Pancreas (tissue), 10 donors: Measurements from ENCODE around the gene SURF1. TPM values are rescaled to one million over a fixed set of nuclear protein-coding genes. Genes with fewer than 3 reads are reported as not detected.
A peak's percentile ranks its signal among the peaks of the same experiment; 100 is the strongest.

Experiments used
- ATAC-seq, 4 donors: fragments of 200-7000 bp; cut with Tn5 transposase; one replicate each; pipeline versions ENCODE4 v1.8.0 to v1.9.1; 2020; ENCODE audit warnings: mild to moderate bottlenecking in 4 of 4, moderate library complexity in 4 of 4
- DNase-seq, 6 donors: peaks; one replicate each; pipeline ENCODE4 v3.0.0-alpha.2; 2020
- FAIRE-seq: peaks from 2 replicates; lab custom pipeline; 2012; peaks lifted over from hg19 to GRCh38; lab: Jason Lieb, UNC
- H3K27ac ChIP-seq, 4 donors: fragments of 200-600 bp; sonication (generic); 1 replicate in 3 of 4; 2 replicates in 1 of 4; pipeline versions ENCODE4 v1.5.0 to v1.8.0; 2020
- H3K27me3 ChIP-seq, 4 donors: fragments of 200-600 bp; one replicate each; pipeline ENCODE4 v1.8.0; 2021
- H3K36me3 ChIP-seq, 3 donors: fragments of 200-600 bp; sonication (generic) in 1 of 3; one replicate each; pipeline versions ENCODE4 v1.5.0 to v1.8.0; 2020 to 2021
- H3K4me1 ChIP-seq, 3 donors: fragments of 200-600 bp; one replicate each; pipeline ENCODE4 v1.8.0; 2021
- H3K4me3 ChIP-seq, 4 donors: fragments of 200-600 bp; sonication (generic) in 2 of 4; one replicate each; pipeline versions ENCODE4 v1.5.0 to v1.8.0; 2020 to 2021
- H3K9me3 ChIP-seq, 4 donors: fragments of 200-600 bp; one replicate each; pipeline ENCODE4 v1.8.0; 2021
- CTCF ChIP-seq, 4 donors: fragments of 200-600 bp; sonication (generic) in 3 of 4; IDR thresholded peaks; one replicate each; pipeline versions ENCODE4 v1.5.0 to v1.8.0; 2021; ENCODE audit warnings: antibody characterized with exemption in 4 of 4
- WGBS, 2 donors: extraction: QIAGEN DNeasy Blood & Tissue Kit; methylation state at CpG; one replicate each; pipeline ENCODE4 v1.1.7; 2013; 5-methylcytosine and 5-hydroxymethylcytosine counted together
- intact Hi-C, 3 donors: fragments of 100-400 bp; cut with DNase I; formaldehyde crosslinking; loops; one replicate each; pipeline versions ENCODE4 v1.11.1 to v1.14.2; 2022
- polyA plus RNA-seq, 2 donors: library from polyadenylated mRNA; stranded (reverse); fragments of 200-250 nt; gene quantifications; one replicate each; pipeline ENCODE4 v1.2.3, GENCODE V29; 2013
- total RNA-seq, 6 donors: library from RNA; stranded (reverse); fragmentation: NEBNext Ultra II Directional in 4 of 6; extraction: Animal tissue kit (Norgen Biotek cat#: 25700) in 4 of 6; gene quantifications; one replicate each; pipeline versions ENCODE4 v1.2.1 to v1.2.4, GENCODE V29; 2021 to 2023
- donor health status: healthy with polysubstance abuse.
- donor health status: DM: no; HTN: no; CAD: no; lungs with moderate emphysema.
- donor health status: DM: no; HTN: no; CAD: no.
- donor health status: control.
- donor health status: control.
- donor health status: Bipolar disorder and iron deficiency.
- donor health status: DM: yes; HTN: yes; CAD: no.
- donor health status: DM: no; HTN: no; CAD: no.
- donor health status: DM: no; HTN: no; CAD: no.
- donor health status: DM: yes; HTN: yes; CAD: no.

Gene SURF1
- total and polyA plus RNA-seq, 8 donors: 33.6 to 73.9 (median 39.8) TPM

GRCh38 chr9:133375724-133376654 is 19.7 kb upstream of the SURF1 start, which contains the start of the genes STKLD1 and SURF4:
STKLD1 (plus strand) TSS chr9:133376366; CDS start chr9:133376474, 108 bp downstream.
SURF4 (minus strand) TSS chr9:133376060; CDS start chr9:133375969, 91 bp downstream.
- Histone ChIP-seq H3K4me1 (peaks cover 22 to 41% (median 26%) of the 10 kb centered on the region in 3 donors), H3K27ac (peak within 1 kb of the TSS; percentile 93 to 98 (median 95)), H3K36me3 (no peaks in the 10 kb centered on the region), H3K27me3 (no peaks in the 10 kb centered on the region), H3K4me3 (peak within 1 kb of the TSS; percentile 75 to 100 (median 98)), H3K9me3 (no peaks in the 10 kb centered on the region)
- ATAC-seq: peak; percentile 92 to 94 (median 92)
- no peak for FAIRE-seq
- peak; percentile 94 to 99 (median 98) for DNase-seq
- WGBS, 2 donors: 0% methylated on average over 86 to 120 of the region's 120 CpGs
- TF ChIP-seq CTCF (IDR thresholded peaks at IDR 0.05): no peak
- intact Hi-C loops: no loop called here

- Histone ChIP-seq H3K9me3 (no peaks in the 10 kb centered on the region), H3K4me3 (peak overlapping the region; percentile 75 to 100 (median 98)), H3K27ac (peak overlapping the region; percentile 93 to 98 (median 95)), H3K4me1 (peaks cover 23 to 49% (median 33%) of the 10 kb centered on the region in 3 donors), H3K27me3 (no peaks in the 10 kb centered on the region), H3K36me3 (no peaks in the 10 kb centered on the region)
- no peak for FAIRE-seq
- intact Hi-C loops: no loop called here
- peak in 5 of 6 donors; percentile 50 to 82 (median 56) for DNase-seq
- 0 to 1% methylated on average over 27 to 39 of the region's 39 CpGs for WGBS, 2 donors
- ATAC-seq: peak; percentile 19 to 42 (median 41)
- TF ChIP-seq CTCF (IDR thresholded peaks at IDR 0.05): no peak
Observed at GRCh38 chr9:133375116-133375723, 18.9 kb upstream of the SURF1 start.

GRCh38 chr9:133374612-133375115 is 18.4 kb upstream of the SURF1 start:
- peaks cover 29 to 54% (median 33%) of the 10 kb centered on the region in 3 donors for H3K4me1 ChIP-seq

GRCh38 chr9:133372144-133372543 is 15.9 kb upstream of the SURF1 start:
- no peak for ATAC-seq
- peaks cover 52 to 74% (median 56%) of the 10 kb centered on the region in 3 donors for H3K4me1 ChIP-seq

More at GRCh38 chr9:133374612-133375115, 18.4 kb upstream of the SURF1 start:
- intact Hi-C loops: no loop called here
- no peak for ATAC-seq
- FAIRE-seq: no peak
- no peaks in the 10 kb centered on the region for H3K27me3 ChIP-seq
- H3K27ac ChIP-seq: peak overlapping the region; percentile 93 to 98 (median 95)
- no peak for DNase-seq
- 6 to 8% methylated on average over 12 of the region's 12 CpGs for WGBS, 2 donors
- H3K36me3 ChIP-seq: no peaks in the 10 kb centered on the region
- TF ChIP-seq CTCF (IDR thresholded peaks at IDR 0.05): no peak
- peak overlapping the region; percentile 75 to 100 (median 98) for H3K4me3 ChIP-seq
- no peaks in the 10 kb centered on the region for H3K9me3 ChIP-seq

More at GRCh38 chr9:133372144-133372543, 15.9 kb upstream of the SURF1 start:
- no peak for TF ChIP-seq CTCF (IDR thresholded peaks at IDR 0.05)
- Histone ChIP-seq H3K4me3 (no peak overlapping the region), H3K9me3 (no peaks in the 10 kb centered on the region), H3K27ac (peak overlapping the region in 1 of 4 donors; percentile 33), H3K36me3 (peaks cover 0 to 3% (median under 1%) of the 10 kb centered on the region in 3 donors), H3K27me3 (no peaks in the 10 kb centered on the region)
- WGBS, 2 donors: 52 to 63% methylated on average over 7 of the region's 7 CpGs
- intact Hi-C loops: no loop called here
- DNase-seq (peak in 1 of 6 donors; percentile 18), FAIRE-seq (no peak)
